SK-N-MC (cell line): ENCODE results near the gene USP26.

Experiments used
- EZH2 ChIP-seq: fragments of 200-600 bp; sonication (generic); IDR thresholded peaks from one replicate; pipeline ENCODE4 v1.6.1; 2017; ENCODE audit warnings: antibody characterized with exemption
- POLR2AphosphoS5 ChIP-seq: IDR thresholded peaks from 2 replicates; pipeline ENCODE4 v1.6.1; 2012; ENCODE audit warnings: mild to moderate bottlenecking, low read depth, low read length, borderline replicate concordance

DNA sequence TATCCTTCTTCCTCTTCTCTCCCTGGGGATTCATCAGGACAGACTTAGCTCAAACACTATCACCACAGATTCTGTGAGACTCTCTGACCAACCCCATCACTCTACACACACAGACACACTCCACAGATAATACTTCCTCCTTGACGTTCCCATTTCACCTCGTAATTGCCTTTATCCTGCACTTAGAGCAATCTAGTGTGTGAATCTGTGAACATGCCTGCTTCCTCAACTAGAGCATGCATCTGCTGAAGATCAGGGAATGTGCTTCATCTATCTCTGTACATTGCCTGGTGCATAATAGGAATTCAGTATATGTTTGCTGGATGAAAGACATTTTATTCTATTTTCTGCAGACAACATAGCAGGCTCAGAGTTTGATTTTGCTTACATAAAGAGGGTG, 113.4 kb downstream of the USP26 start:
- TF ChIP-seq EZH2 (no peak), POLR2AphosphoS5 (no peak)
